GM12878 (cell line): Measurements from ENCODE around the gene FOXP1. TPM values are rescaled to one million over a fixed set of nuclear protein-coding genes. Genes with fewer than 3 reads are reported as not detected.

Source experiments
- ATAC-seq: fragments of 200-7000 bp; cut with Tn5 transposase; 3 replicates; pipeline ENCODE4 v1.9.1; 2020; ENCODE audit warnings: mild to moderate bottlenecking, moderate library complexity
- BruUV-seq: library from RNA; stranded (reverse); fragments of 400-500 nt; replicated peaks from 2 replicates; lab custom pipeline; 2021; lab: Mats Ljungman, UMichigan
- CTCF ChIA-PET: fragments of 300-600 bp; sonication (Branson Sonifier 250); formaldehyde crosslinking; extraction: SDS; loops from one replicate; lab custom pipeline; 2021; ENCODE audit warnings: inconsistent platforms; lab: Yijun Ruan, JAX
- POLR2A ChIA-PET: fragments of 350-600 bp; formaldehyde crosslinking; extraction: SDS; loops from one replicate; lab custom pipeline; 2021; ENCODE audit warnings: inconsistent platforms; lab: Charles Lee
- RAD21 ChIA-PET: fragments of 300-600 bp; sonication (Branson Sonifier 250); formaldehyde crosslinking; loops from one replicate; lab custom pipeline; 2023; ENCODE audit warnings: antibody characterized with exemption; ENCODE audit not compliant: unreplicated experiment; lab: Charles Lee
- SMC1A ChIA-PET: fragments of 300-600 bp; sonication (Branson Sonifier 250); formaldehyde crosslinking; loops from one replicate; lab custom pipeline; 2023; ENCODE audit not compliant: unreplicated experiment, uncharacterized antibody; lab: Charles Lee
- DNase-seq: peaks from one replicate; pipeline ENCODE4 v3.0.0-alpha.2; 2011; ENCODE audit warnings: low read depth, low spot score
- FAIRE-seq: peaks from 3 replicates; lab custom pipeline; 2011; peaks lifted over from hg19 to GRCh38; lab: Jason Lieb, UNC
- H2AFZ ChIP-seq: 2 replicates; pipeline ENCODE4 v1.6.0; 2011; ENCODE audit warnings: low read depth, low read length, control low read depth; ENCODE audit not compliant: control insufficient read depth
- H3K27ac ChIP-seq: 2 replicates; pipeline ENCODE4 v1.5.1; 2011; ENCODE audit warnings: control low read depth; ENCODE audit not compliant: control insufficient read depth, insufficient read depth
- H3K27me3 ChIP-seq, 2 experiments: replicated peaks in 1 of 2; 2 replicates each; pipeline versions ENCODE4 v1.6.0 to v1.6.1; 2011; ENCODE audit warnings: low read length in 1 of 2; ENCODE audit not compliant: control insufficient read depth in 2 of 2, insufficient read depth in 2 of 2
- H3K36me3 ChIP-seq, 2 experiments: 2 replicates each; pipeline ENCODE4 v1.5.1; 2011; ENCODE audit warnings: low read length in 1 of 2; ENCODE audit not compliant: control insufficient read depth in 2 of 2, insufficient read depth in 2 of 2
- H3K4me1 ChIP-seq: 2 replicates; pipeline ENCODE4 v1.6.1; 2011; ENCODE audit warnings: mild to moderate bottlenecking, low read length, moderate library complexity, mixed read lengths; ENCODE audit not compliant: control insufficient read depth, insufficient read depth
- H3K4me2 ChIP-seq: 2 replicates; pipeline ENCODE4 v1.6.0; 2011; ENCODE audit warnings: control low read depth; ENCODE audit not compliant: control insufficient read depth, insufficient read depth
- H3K4me3 ChIP-seq: fragments of 200-600 bp; sonication (generic); 2 replicates; pipeline ENCODE4 v1.5.1; 2016
- H3K79me2 ChIP-seq: 2 replicates; pipeline ENCODE4 v1.6.0; 2011; ENCODE audit warnings: low read length; ENCODE audit not compliant: control insufficient read depth, insufficient read depth
- H3K9ac ChIP-seq: 2 replicates; pipeline ENCODE4 v1.8.0; 2011; ENCODE audit warnings: low read length, control low read depth, mixed read lengths; ENCODE audit not compliant: control insufficient read depth, insufficient read depth
- H3K9me3 ChIP-seq: replicated peaks from 3 replicates; pipeline ENCODE4 v1.5.1; 2011; ENCODE audit warnings: mild to moderate bottlenecking, low read length; ENCODE audit not compliant: control insufficient read depth, insufficient read depth
- H4K20me1 ChIP-seq: 2 replicates; pipeline ENCODE4 v1.6.0; 2011; ENCODE audit not compliant: control insufficient read depth, insufficient read depth
- BCL11A ChIP-seq: IDR thresholded peaks from 2 replicates; pipeline ENCODE4 v1.6.1; 2011; ENCODE audit warnings: low read depth, low read length
- BHLHE40 ChIP-seq, 2 experiments: fragments of 450-650 bp in 1 of 2; IDR thresholded peaks; 2 replicates each; pipeline ENCODE4 v1.6.1; 2011 to 2017; ENCODE audit warnings: low read depth in 2 of 2, borderline replicate concordance in 1 of 2, improper control_type of control experiment in 1 of 2, low read length in 1 of 2, mild to moderate bottlenecking in 1 of 2
- CREB1 ChIP-seq: IDR thresholded peaks from 2 replicates; pipeline ENCODE4 v1.6.1; 2012; ENCODE audit warnings: low read depth, mild to moderate bottlenecking, inconsistent platforms
- E2F8 ChIP-seq: fragments of 450-650 bp; IDR thresholded peaks from 2 replicates; pipeline ENCODE4 v1.6.1; 2018; ENCODE audit warnings: mild to moderate bottlenecking, low read depth, moderate library complexity; ENCODE audit not compliant: partially characterized antibody
- HDAC6 ChIP-seq: fragments of 200-600 bp; sonication (generic); IDR thresholded peaks from one replicate; pipeline ENCODE4 v1.8.0; 2017; ENCODE audit warnings: antibody characterized with exemption; ENCODE audit not compliant: unreplicated experiment
- NR2C1 ChIP-seq: fragments of 450-650 bp; IDR thresholded peaks from 2 replicates; pipeline ENCODE4 v1.6.1; 2017; ENCODE audit warnings: antibody characterized with exemption, mild to moderate bottlenecking, moderate library complexity
- RAD21 ChIP-seq: IDR thresholded peaks from 2 replicates; pipeline ENCODE4 v1.6.1; 2011; ENCODE audit warnings: mild to moderate bottlenecking, low read depth, low read length, moderate library complexity; ENCODE audit not compliant: insufficient read depth
- SP1 ChIP-seq: IDR thresholded peaks from one replicate; pipeline ENCODE4 v1.6.1; 2011; ENCODE audit warnings: low read depth, low read length
- STAT3 ChIP-seq: IDR thresholded peaks from 2 replicates; pipeline ENCODE4 v1.6.1; 2011; ENCODE audit warnings: low read depth, low read length, improper control_type of control experiment
- WRNIP1 ChIP-seq: IDR thresholded peaks from 2 replicates; pipeline ENCODE4 v1.6.1; 2011; ENCODE audit warnings: low read depth, low read length, improper control_type of control experiment, borderline replicate concordance
- YY1 ChIP-seq: IDR thresholded peaks from 2 replicates; pipeline ENCODE4 v1.6.1; 2011; ENCODE audit warnings: low read depth, mild to moderate bottlenecking, low read length
- ZNF592 ChIP-seq: fragments of 450-650 bp; IDR thresholded peaks from 2 replicates; pipeline ENCODE4 v1.6.1; 2017; ENCODE audit warnings: mild to moderate bottlenecking, moderate library complexity
- WGBS: methylation state at CpG from one replicate; pipeline ENCODE4 v1.1.6; 2016; ENCODE audit warnings: low lambda C conversion rate; ENCODE audit not compliant: insufficient replicate concordance, insufficient coverage; ENCODE audit errors: missing lambda C conversion rate; 5-methylcytosine and 5-hydroxymethylcytosine counted together
- in situ Hi-C: fragments of 300-500 bp; cut with MboI; formaldehyde crosslinking; loops from 9 replicates; pipeline ENCODE4 v1.14.3; 2018; ENCODE audit warnings: mixed read lengths
- intact Hi-C: fragments of 100-400 bp; cut with micrococcal nuclease; formaldehyde crosslinking; loops from one replicate; pipeline ENCODE4 v1.14.2; 2022; ENCODE audit not compliant: unreplicated experiment
- polyA plus RNA-seq, 11 experiments: library from polyadenylated mRNA; depleted of rRNA in 4 of 11; unstranded in 6 of 11; stranded (reverse) in 5 of 11; fragments of >200 nt; fragmentation: Nextera tagmentation in 4 of 11; fragmentation: Illumina TruSeq in 1 of 11; extraction: Ambion mirVana in 4 of 11; extraction: Trizol in 1 of 11; gene quantifications; 1 replicate in 1 of 11; 2 replicates in 10 of 11; pipeline versions ENCODE4 v1.2.1 to v1.2.3, GENCODE V29; 2011 to 2016; ENCODE audit warnings: inconsistent platforms in 2 of 11, missing spikeins in 2 of 11, low read depth in 1 of 11
- total RNA-seq, 4 experiments: library from RNA; depleted of rRNA in 3 of 4; stranded (reverse); fragments of >200 nt in 3 of 4; fragmentation: Illumina TruSeq in 1 of 4; extraction: Trizol in 1 of 4; gene quantifications; 2 replicates each; pipeline versions ENCODE4 v1.2.1 to v1.2.3, GENCODE V29; 2013 to 2021

Gene FOXP1
- total and polyA plus RNA-seq, 10 of the 15 experiments (the other 5 are each of a cell fraction or from before 2014, with no cell fraction given), result 0.05 to 1.6 (median 0.20) TPM; not detected in 1

- no peak for TF ChIP-seq BHLHE40 (IDR thresholded peaks at IDR 0.05; ENCODE audit: borderline replicate concordance in 1 of 2, low read depth in 2 of 2, low read length in 1 of 2)
Measured at GRCh38 chr3:71133865-71134264, 449.7 kb downstream of the FOXP1 start (continued).

GRCh38 chr3:71132995-71133730, 450.4 kb downstream of the FOXP1 start:
- ATAC-seq (no peak), FAIRE-seq (no peak), DNase-seq (no peak)
- ChIA-PET POLR2A (no interaction called here), RAD21 (no interaction called here), SMC1A (no interaction called here), CTCF (no interaction called here)
- Histone ChIP-seq H3K27ac (no peak overlapping the region), H3K79me2 (no peaks in the 10 kb centered on the region), H3K9ac (no peak overlapping the region), H2AFZ (no peak overlapping the region), H3K4me1 (peaks cover 4% of the 10 kb centered on the region), H3K4me2 (no peak overlapping the region), H3K36me3 (no peaks in the 10 kb centered on the region), H3K27me3 (peaks cover 3 to 19% of the 10 kb centered on the region in 2 experiments; a peak in 2 of 4 replicates), H3K9me3 (no peaks in the 10 kb centered on the region), H3K4me3 (no peak overlapping the region), H4K20me1 (no peaks in the 10 kb centered on the region)
- in situ Hi-C loops (no loop called here), intact Hi-C loops (loop anchor here (10.0 kb wide), 1 partner anchor 452 kb away; the partner anchor contains the start of gene FOXP1)
- WGBS, result 41% methylated on average over 8 of the region's 8 CpGs
- BruUV-seq, result no TSS peak
- TF ChIP-seq NR2C1, result no peak
- TF ChIP-seq ZNF592, result no peak
- TF ChIP-seq SP1, result no peak
- TF ChIP-seq E2F8, result no peak
- no peak for TF ChIP-seq STAT3
- TF ChIP-seq YY1, result no peak
- TF ChIP-seq WRNIP1, result no peak
- no peak for TF ChIP-seq BCL11A
- no peak for TF ChIP-seq RAD21
- TF ChIP-seq CREB1, result no peak
- no peak for TF ChIP-seq HDAC6
- TF ChIP-seq, all 136 proteins: peak for 0
